Stomach (tissue), 4 donors: Measurements from ENCODE around the gene ZFYVE9.

Experiments used
- POLR2A ChIP-seq, 4 donors: fragments of 450-650 bp; IDR thresholded peaks; one replicate each; pipeline ENCODE4 v1.6.1; 2016; ENCODE audit warnings: antibody characterized with exemption in 4 of 4, control low read depth in 2 of 4, mild to moderate bottlenecking in 1 of 4, moderate library complexity in 1 of 4
- TF ChIP-seq, protein P1 (sequence below), 7 experiments: fragments of 450-650 bp in 4 of 7; fragments of 200-600 bp in 3 of 7; sonication (generic) in 3 of 7; IDR thresholded peaks; one replicate each; pipeline ENCODE4 v1.5.1; 2016 to 2019; ENCODE audit warnings: antibody characterized with exemption in 7 of 7, control low read depth in 2 of 7, mild to moderate bottlenecking in 1 of 7

DNA sequence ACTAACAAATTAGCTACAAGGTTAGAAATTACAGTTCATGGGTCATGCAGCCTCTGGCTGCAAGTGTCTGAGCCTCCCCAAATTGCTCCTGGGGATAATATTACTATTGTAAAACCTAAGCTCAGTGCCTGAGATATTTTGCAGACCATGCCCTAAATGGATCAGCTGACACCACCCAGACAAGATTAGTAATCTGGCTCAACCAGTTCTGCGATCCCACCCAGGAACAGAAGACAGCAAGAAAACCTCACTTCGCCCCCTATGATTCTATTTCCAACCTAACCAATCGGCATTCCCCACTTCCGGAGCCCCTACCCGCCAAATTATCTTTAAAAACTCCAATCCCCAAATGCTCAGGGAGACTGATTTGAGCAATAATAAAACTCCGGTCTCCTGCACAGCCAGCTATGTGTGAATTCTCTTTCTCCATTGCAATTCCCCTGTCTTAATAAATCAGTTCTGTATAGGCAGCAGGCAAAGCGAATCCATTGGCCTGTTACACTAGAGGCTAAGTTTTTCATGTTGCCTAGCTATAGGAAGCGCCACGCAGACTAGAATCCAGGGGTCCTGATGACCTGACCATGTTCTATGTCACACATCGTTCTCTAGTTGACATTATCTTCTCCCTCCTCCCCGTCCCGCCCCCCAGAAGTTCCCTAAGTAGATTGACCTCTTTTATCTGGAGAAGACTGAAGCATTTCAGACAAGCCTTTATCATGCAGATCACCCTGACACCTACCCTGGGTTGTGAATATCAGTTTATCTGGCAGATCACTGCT lies 22.4 kb upstream of the ZFYVE9 start:
- TF ChIP-seq, protein P1, sequence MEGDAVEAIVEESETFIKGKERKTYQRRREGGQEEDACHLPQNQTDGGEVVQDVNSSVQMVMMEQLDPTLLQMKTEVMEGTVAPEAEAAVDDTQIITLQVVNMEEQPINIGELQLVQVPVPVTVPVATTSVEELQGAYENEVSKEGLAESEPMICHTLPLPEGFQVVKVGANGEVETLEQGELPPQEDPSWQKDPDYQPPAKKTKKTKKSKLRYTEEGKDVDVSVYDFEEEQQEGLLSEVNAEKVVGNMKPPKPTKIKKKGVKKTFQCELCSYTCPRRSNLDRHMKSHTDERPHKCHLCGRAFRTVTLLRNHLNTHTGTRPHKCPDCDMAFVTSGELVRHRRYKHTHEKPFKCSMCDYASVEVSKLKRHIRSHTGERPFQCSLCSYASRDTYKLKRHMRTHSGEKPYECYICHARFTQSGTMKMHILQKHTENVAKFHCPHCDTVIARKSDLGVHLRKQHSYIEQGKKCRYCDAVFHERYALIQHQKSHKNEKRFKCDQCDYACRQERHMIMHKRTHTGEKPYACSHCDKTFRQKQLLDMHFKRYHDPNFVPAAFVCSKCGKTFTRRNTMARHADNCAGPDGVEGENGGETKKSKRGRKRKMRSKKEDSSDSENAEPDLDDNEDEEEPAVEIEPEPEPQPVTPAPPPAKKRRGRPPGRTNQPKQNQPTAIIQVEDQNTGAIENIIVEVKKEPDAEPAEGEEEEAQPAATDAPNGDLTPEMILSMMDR (IDR thresholded peaks at IDR 0.05), result no peak
- no peak for TF ChIP-seq POLR2A (IDR thresholded peaks at IDR 0.05)
